ENCODE results near the gene PNP. TPM values are rescaled to one million over a fixed set of nuclear protein-coding genes. Genes with fewer than 3 reads are reported as not detected.

PNP gene
- total and polyA plus RNA-seq, 4 donors: 22.9 to 156 (median 35.8) TPM

GRCh38 chr14:20455355-20456300 is 13.6 kb upstream of the PNP start:
- H3K9ac ChIP-seq (ENCODE audit: low read depth in 1 of 2, low read length in 2 of 2): peak overlapping the region; percentile 71 to 83
- WGBS: 2% methylated on average over 39 of the region's 39 CpGs
- H3K27ac ChIP-seq (ENCODE audit: low read depth in 1 of 2, low read length in 2 of 2): peak overlapping the region; percentile 61 to 87
- peaks cover 4 to 33% (median 22%) of the 10 kb centered on the region in 4 donors for H3K4me1 ChIP-seq (ENCODE audit: control insufficient read depth in 4 of 4, insufficient read depth in 4 of 4, low read length in 3 of 4)
- no peak for TF ChIP-seq EGR1 (IDR thresholded peaks at IDR 0.05; ENCODE audit: low read depth in 2 of 2)
- H3K27me3 ChIP-seq (ENCODE audit: control insufficient read depth in 4 of 4, insufficient read depth in 4 of 4, low read length in 3 of 4): no peaks in the 10 kb centered on the region
- no peak for DNase-seq (ENCODE audit: low spot score)
- H3K36me3 ChIP-seq (ENCODE audit: control insufficient read depth in 4 of 4, insufficient read depth in 3 of 4, low read depth in 1 of 4, low read length in 3 of 4): peaks cover 7 to 37% (median 31%) of the 10 kb centered on the region in 4 donors
- peak overlapping the region; percentile 82 to 87 (median 83) for H3K4me3 ChIP-seq (ENCODE audit: low read depth in 1 of 3, low read length in 3 of 3)
- no peaks in the 10 kb centered on the region for H3K9me3 ChIP-seq (ENCODE audit: control insufficient read depth in 4 of 4, low read length in 3 of 4)

GRCh38 chr14:20456971-20457370 is 12.2 kb upstream of the PNP start:
- Histone ChIP-seq H3K9ac (ENCODE audit: low read depth in 1 of 2, low read length in 2 of 2) (no peak overlapping the region), H3K4me1 (ENCODE audit: control insufficient read depth in 4 of 4, insufficient read depth in 4 of 4, low read length in 3 of 4) (peaks cover 4 to 36% (median 26%) of the 10 kb centered on the region in 4 donors), H3K9me3 (ENCODE audit: control insufficient read depth in 4 of 4, low read length in 3 of 4) (no peaks in the 10 kb centered on the region), H3K27me3 (ENCODE audit: control insufficient read depth in 4 of 4, insufficient read depth in 4 of 4, low read length in 3 of 4) (no peaks in the 10 kb centered on the region), H3K27ac (ENCODE audit: low read depth in 1 of 2, low read length in 2 of 2) (no peak overlapping the region), H3K4me3 (ENCODE audit: low read depth in 1 of 3, low read length in 3 of 3) (no peak overlapping the region), H3K36me3 (ENCODE audit: control insufficient read depth in 4 of 4, insufficient read depth in 3 of 4, low read depth in 1 of 4, low read length in 3 of 4) (peaks cover 7 to 33% (median 29%) of the 10 kb centered on the region in 4 donors)
- TF ChIP-seq FOXA2 (IDR thresholded peaks at IDR 0.05): no peak
- no peak for TF ChIP-seq RAD21 (IDR thresholded peaks at IDR 0.05)
- TF ChIP-seq ZBTB33 (IDR thresholded peaks at IDR 0.05): no peak
- no peak for TF ChIP-seq GABPA (IDR thresholded peaks at IDR 0.05 in 1 of 2, conservative IDR thresholded peaks at IDR 0.05 in 1 of 2)
- no peak for TF ChIP-seq MAX (IDR thresholded peaks at IDR 0.05)
- no peak for TF ChIP-seq JUND (IDR thresholded peaks at IDR 0.05)
- no peak for TF ChIP-seq REST (IDR thresholded peaks at IDR 0.05)
- TF ChIP-seq RXRA (IDR thresholded peaks at IDR 0.05): no peak
- no peak for TF ChIP-seq SP1 (IDR thresholded peaks at IDR 0.05)
- no peak for TF ChIP-seq TAF1 (conservative IDR thresholded peaks at IDR 0.05)
- TF ChIP-seq EGR1 (IDR thresholded peaks at IDR 0.05; ENCODE audit: low read depth in 2 of 2): no peak
- TF ChIP-seq FOXA1 (IDR thresholded peaks at IDR 0.05): no peak
- no peak for TF ChIP-seq HNF4A (conservative IDR thresholded peaks at IDR 0.05)
- TF ChIP-seq, protein P1, sequence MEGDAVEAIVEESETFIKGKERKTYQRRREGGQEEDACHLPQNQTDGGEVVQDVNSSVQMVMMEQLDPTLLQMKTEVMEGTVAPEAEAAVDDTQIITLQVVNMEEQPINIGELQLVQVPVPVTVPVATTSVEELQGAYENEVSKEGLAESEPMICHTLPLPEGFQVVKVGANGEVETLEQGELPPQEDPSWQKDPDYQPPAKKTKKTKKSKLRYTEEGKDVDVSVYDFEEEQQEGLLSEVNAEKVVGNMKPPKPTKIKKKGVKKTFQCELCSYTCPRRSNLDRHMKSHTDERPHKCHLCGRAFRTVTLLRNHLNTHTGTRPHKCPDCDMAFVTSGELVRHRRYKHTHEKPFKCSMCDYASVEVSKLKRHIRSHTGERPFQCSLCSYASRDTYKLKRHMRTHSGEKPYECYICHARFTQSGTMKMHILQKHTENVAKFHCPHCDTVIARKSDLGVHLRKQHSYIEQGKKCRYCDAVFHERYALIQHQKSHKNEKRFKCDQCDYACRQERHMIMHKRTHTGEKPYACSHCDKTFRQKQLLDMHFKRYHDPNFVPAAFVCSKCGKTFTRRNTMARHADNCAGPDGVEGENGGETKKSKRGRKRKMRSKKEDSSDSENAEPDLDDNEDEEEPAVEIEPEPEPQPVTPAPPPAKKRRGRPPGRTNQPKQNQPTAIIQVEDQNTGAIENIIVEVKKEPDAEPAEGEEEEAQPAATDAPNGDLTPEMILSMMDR (IDR thresholded peaks at IDR 0.05; ENCODE audit: low read depth, low read length, missing input control): no peak
- WGBS: 86% methylated on average over 13 of the region's 13 CpGs
- no peak for DNase-seq (ENCODE audit: low spot score)

All from liver (tissue), 9 donors.